ENCODE data around the gene CACNA1C. TPM values are rescaled to one million over a fixed set of nuclear protein-coding genes. Genes with fewer than 3 reads are reported as not detected.

The CACNA1C gene
- total RNA-seq, 1 donor from 2014 or later, result 7.3 TPM

- Histone ChIP-seq H3K27me3 (ENCODE audit: control insufficient read depth in 3 of 3, insufficient read depth in 3 of 3, low read length in 3 of 3) (peaks cover 0 to 11% (median 4%) of the 10 kb centered on the region in 3 donors), H3K27ac (ENCODE audit: low read depth, low read length) (no peak overlapping the region), H3K9ac (ENCODE audit: low read depth in 1 of 3, low read length in 3 of 3) (no peak overlapping the region), H3K4me3 (ENCODE audit: low read length in 3 of 3) (no peak overlapping the region), H3K4me1 (ENCODE audit: control insufficient read depth in 3 of 3, insufficient read depth in 3 of 3, low read length in 3 of 3) (peaks cover 2 to 7% (median 6%) of the 10 kb centered on the region in 3 donors), H3K9me3 (ENCODE audit: control insufficient read depth in 3 of 3, low read length in 3 of 3) (no peaks in the 10 kb centered on the region), H3K36me3 (ENCODE audit: control insufficient read depth in 3 of 3, insufficient read depth in 3 of 3, low read length in 3 of 3) (peaks cover 0 to 2% (median 0%) of the 10 kb centered on the region in 3 donors)
Measured at GRCh38 chr12:2117541-2117940, 64.8 kb downstream of the CACNA1C start.

GRCh38 chr12:2118061-2118460 is 65.3 kb downstream of the CACNA1C start:
- H3K27ac ChIP-seq (ENCODE audit: low read depth, low read length), result no peak overlapping the region
- H3K9ac ChIP-seq (ENCODE audit: low read depth in 1 of 3, low read length in 3 of 3), result no peak overlapping the region
- peaks cover 2 to 7% (median 6%) of the 10 kb centered on the region in 3 donors for H3K4me1 ChIP-seq (ENCODE audit: control insufficient read depth in 3 of 3, insufficient read depth in 3 of 3, low read length in 3 of 3)
- H3K9me3 ChIP-seq (ENCODE audit: control insufficient read depth in 3 of 3, low read length in 3 of 3), result no peaks in the 10 kb centered on the region
- no peak overlapping the region for H3K4me3 ChIP-seq (ENCODE audit: low read length in 3 of 3)
- peaks cover 0 to 11% (median 3%) of the 10 kb centered on the region in 3 donors for H3K27me3 ChIP-seq (ENCODE audit: control insufficient read depth in 3 of 3, insufficient read depth in 3 of 3, low read length in 3 of 3)
- H3K36me3 ChIP-seq (ENCODE audit: control insufficient read depth in 3 of 3, insufficient read depth in 3 of 3, low read length in 3 of 3), result peaks cover 0 to 2% (median 0%) of the 10 kb centered on the region in 3 donors

- peaks cover 0 to 11% (median 3%) of the 10 kb centered on the region in 3 donors for H3K27me3 ChIP-seq (ENCODE audit: control insufficient read depth in 3 of 3, insufficient read depth in 3 of 3, low read length in 3 of 3)
- peaks cover 2 to 7% (median 4%) of the 10 kb centered on the region in 3 donors for H3K4me1 ChIP-seq (ENCODE audit: control insufficient read depth in 3 of 3, insufficient read depth in 3 of 3, low read length in 3 of 3)
- no peak overlapping the region for H3K4me3 ChIP-seq (ENCODE audit: low read length in 3 of 3)
- H3K36me3 ChIP-seq (ENCODE audit: control insufficient read depth in 3 of 3, insufficient read depth in 3 of 3, low read length in 3 of 3), result peaks cover 0 to 2% (median 0%) of the 10 kb centered on the region in 3 donors
- no peak overlapping the region for H3K27ac ChIP-seq (ENCODE audit: low read depth, low read length)
- no peak overlapping the region for H3K9ac ChIP-seq (ENCODE audit: low read depth in 1 of 3, low read length in 3 of 3)
- no peaks in the 10 kb centered on the region for H3K9me3 ChIP-seq (ENCODE audit: control insufficient read depth in 3 of 3, low read length in 3 of 3)
Measured at GRCh38 chr12:2118481-2119255, 65.9 kb downstream of the CACNA1C start.

- peaks cover 0 to 4% (median 2%) of the 10 kb centered on the region in 3 donors for H3K4me1 ChIP-seq (ENCODE audit: control insufficient read depth in 3 of 3, insufficient read depth in 3 of 3, low read length in 3 of 3)
- H3K27me3 ChIP-seq (ENCODE audit: control insufficient read depth in 3 of 3, insufficient read depth in 3 of 3, low read length in 3 of 3), result peaks cover 0 to 11% (median 3%) of the 10 kb centered on the region in 3 donors
- H3K36me3 ChIP-seq (ENCODE audit: control insufficient read depth in 3 of 3, insufficient read depth in 3 of 3, low read length in 3 of 3), result peaks cover 0 to 2% (median 0%) of the 10 kb centered on the region in 3 donors
- no peak overlapping the region for H3K27ac ChIP-seq (ENCODE audit: low read depth, low read length)
- H3K9ac ChIP-seq (ENCODE audit: low read depth in 1 of 3, low read length in 3 of 3), result no peak overlapping the region
- no peaks in the 10 kb centered on the region for H3K9me3 ChIP-seq (ENCODE audit: control insufficient read depth in 3 of 3, low read length in 3 of 3)
- no peak overlapping the region for H3K4me3 ChIP-seq (ENCODE audit: low read length in 3 of 3)
Measured at GRCh38 chr12:2119266-2119665, 66.5 kb downstream of the CACNA1C start.

- Histone ChIP-seq H3K4me1 (ENCODE audit: control insufficient read depth in 3 of 3, insufficient read depth in 3 of 3, low read length in 3 of 3) (peaks cover 0 to 4% (median 2%) of the 10 kb centered on the region in 3 donors), H3K36me3 (ENCODE audit: control insufficient read depth in 3 of 3, insufficient read depth in 3 of 3, low read length in 3 of 3) (peaks cover 0 to 2% (median 0%) of the 10 kb centered on the region in 3 donors), H3K4me3 (ENCODE audit: low read length in 3 of 3) (no peak overlapping the region), H3K9ac (ENCODE audit: low read depth in 1 of 3, low read length in 3 of 3) (no peak overlapping the region), H3K27me3 (ENCODE audit: control insufficient read depth in 3 of 3, insufficient read depth in 3 of 3, low read length in 3 of 3) (peaks cover 0 to 11% (median 3%) of the 10 kb centered on the region in 3 donors), H3K9me3 (ENCODE audit: control insufficient read depth in 3 of 3, low read length in 3 of 3) (no peaks in the 10 kb centered on the region), H3K27ac (ENCODE audit: low read depth, low read length) (no peak overlapping the region)
Measured at GRCh38 chr12:2120982-2121758, 68.4 kb downstream of the CACNA1C start.

GRCh38 chr12:2124466-2125023 is 71.8 kb downstream of the CACNA1C start:
- Histone ChIP-seq H3K27ac (ENCODE audit: low read depth, low read length) (no peak overlapping the region), H3K27me3 (ENCODE audit: control insufficient read depth in 3 of 3, insufficient read depth in 3 of 3, low read length in 3 of 3) (peaks cover 0 to 7% (median under 1%) of the 10 kb centered on the region in 3 donors), H3K4me3 (ENCODE audit: low read length in 3 of 3) (no peak overlapping the region), H3K9ac (ENCODE audit: low read depth in 1 of 3, low read length in 3 of 3) (no peak overlapping the region), H3K4me1 (ENCODE audit: control insufficient read depth in 3 of 3, insufficient read depth in 3 of 3, low read length in 3 of 3) (peaks cover 0 to 2% (median 2%) of the 10 kb centered on the region in 3 donors), H3K9me3 (ENCODE audit: control insufficient read depth in 3 of 3, low read length in 3 of 3) (no peaks in the 10 kb centered on the region), H3K36me3 (ENCODE audit: control insufficient read depth in 3 of 3, insufficient read depth in 3 of 3, low read length in 3 of 3) (peaks cover 0 to 2% (median 0%) of the 10 kb centered on the region in 3 donors)

- peaks cover 0 to 6% (median 4%) of the 10 kb centered on the region in 3 donors for H3K27me3 ChIP-seq (ENCODE audit: control insufficient read depth in 3 of 3, insufficient read depth in 3 of 3, low read length in 3 of 3)
- H3K9ac ChIP-seq (ENCODE audit: low read depth in 1 of 3, low read length in 3 of 3), result no peak overlapping the region
- H3K27ac ChIP-seq (ENCODE audit: low read depth, low read length), result no peak overlapping the region
- H3K4me1 ChIP-seq (ENCODE audit: control insufficient read depth in 3 of 3, insufficient read depth in 3 of 3, low read length in 3 of 3), result peaks cover 0 to 2% (median 0%) of the 10 kb centered on the region in 3 donors
- H3K9me3 ChIP-seq (ENCODE audit: control insufficient read depth in 3 of 3, low read length in 3 of 3), result no peaks in the 10 kb centered on the region
- no peak overlapping the region for H3K4me3 ChIP-seq (ENCODE audit: low read length in 3 of 3)
- peaks cover 0 to 2% (median 0%) of the 10 kb centered on the region in 3 donors for H3K36me3 ChIP-seq (ENCODE audit: control insufficient read depth in 3 of 3, insufficient read depth in 3 of 3, low read length in 3 of 3)
Measured at GRCh38 chr12:2125651-2126522, 73.1 kb downstream of the CACNA1C start.

- Histone ChIP-seq H3K36me3 (ENCODE audit: control insufficient read depth in 3 of 3, insufficient read depth in 3 of 3, low read length in 3 of 3) (peaks cover 0 to 1% (median 0%) of the 10 kb centered on the region in 3 donors), H3K4me3 (ENCODE audit: low read length in 3 of 3) (no peak overlapping the region), H3K4me1 (ENCODE audit: control insufficient read depth in 3 of 3, insufficient read depth in 3 of 3, low read length in 3 of 3) (peaks cover 0 to 2% (median 0%) of the 10 kb centered on the region in 3 donors), H3K9ac (ENCODE audit: low read depth in 1 of 3, low read length in 3 of 3) (no peak overlapping the region), H3K27ac (ENCODE audit: low read depth, low read length) (no peak overlapping the region), H3K27me3 (ENCODE audit: control insufficient read depth in 3 of 3, insufficient read depth in 3 of 3, low read length in 3 of 3) (peaks cover 0 to 4% (median 4%) of the 10 kb centered on the region in 3 donors), H3K9me3 (ENCODE audit: control insufficient read depth in 3 of 3, low read length in 3 of 3) (no peaks in the 10 kb centered on the region)
Measured at GRCh38 chr12:2126676-2127406, 74.1 kb downstream of the CACNA1C start.

Measured in skeletal muscle tissue (tissue), 4 donors.